LNCaP clone FGC (cell line): ENCODE measurements around the gene MEGF6.

Source experiments
- DNase-seq: peaks from one replicate; pipeline ENCODE4 v3.0.0-alpha.2; 2011; ENCODE audit warnings: low read depth
- H3K4me3 ChIP-seq: 2 replicates; pipeline ENCODE4 v1.5.1; 2011; ENCODE audit warnings: mild to moderate bottlenecking, low read depth, low read length, control low read depth
- CTCF ChIP-seq: IDR thresholded peaks from 2 replicates; pipeline ENCODE4 v1.5.1; 2012; ENCODE audit warnings: mild to moderate bottlenecking; ENCODE audit not compliant: control insufficient read depth, insufficient read depth; ENCODE audit errors: extremely low read depth

MEGF6 gene

GRCh38 chr1:3545363-3546047 lies 65.8 kb downstream of the MEGF6 start:
- no peak for DNase-seq
- no peak overlapping the region for H3K4me3 ChIP-seq
- no peak for TF ChIP-seq CTCF

GRCh38 chr1:3544040-3544977 lies 67.0 kb downstream of the MEGF6 start:
- H3K4me3 ChIP-seq = no peak overlapping the region
- no peak for TF ChIP-seq CTCF
- no peak for DNase-seq

- no peak overlapping the region for H3K4me3 ChIP-seq
- no peak for TF ChIP-seq CTCF
- no peak for DNase-seq
Observed at GRCh38 chr1:3543076-3544039, 68.0 kb downstream of the MEGF6 start.

- no peak for DNase-seq
- no peak overlapping the region for H3K4me3 ChIP-seq
- no peak for TF ChIP-seq CTCF
Observed at GRCh38 chr1:3542676-3543075, 68.6 kb downstream of the MEGF6 start.

GRCh38 chr1:3541936-3542335 lies 69.4 kb downstream of the MEGF6 start:
- no peak for DNase-seq
- TF ChIP-seq CTCF = no peak
- no peak overlapping the region for H3K4me3 ChIP-seq

- H3K4me3 ChIP-seq = no peak overlapping the region
- no peak for TF ChIP-seq CTCF
- DNase-seq = no peak
Observed at GRCh38 chr1:3541465-3541864, 69.8 kb downstream of the MEGF6 start.
